Sciatic nerve (tissue), 2 donors: ENCODE measurements around the gene NT5DC2. TPM values are rescaled to one million over a fixed set of nuclear protein-coding genes. Genes with fewer than 3 reads are reported as not detected.

ENCODE experiments used
- ATAC-seq: fragments of 200-7000 bp; cut with Tn5 transposase; one replicate; pipeline ENCODE4 v1.9.1; 2020; ENCODE audit warnings: mild to moderate bottlenecking, moderate library complexity
- DNase-seq: peaks from one replicate; pipeline ENCODE4 v3.0.0-alpha.2; 2020; ENCODE audit warnings: low spot score
- intact Hi-C: fragments of 100-400 bp; cut with DNase I; formaldehyde crosslinking; loops from one replicate; pipeline ENCODE4 v1.14.2; 2022
- total RNA-seq: library from RNA; stranded (reverse); fragmentation: NEBNext Ultra II Directional; extraction: Animal tissue kit (Norgen Biotek cat#: 25700); gene quantifications from one replicate; pipeline ENCODE4 v1.2.1, GENCODE V29; 2021
- donor health status: DM: no; HTN: no; CAD: no.
- donor health status: DM: no; HTN: no; CAD: no.

NT5DC2 gene
- total RNA-seq, 1 donor from 2014 or later = 78.3 TPM

DNA sequence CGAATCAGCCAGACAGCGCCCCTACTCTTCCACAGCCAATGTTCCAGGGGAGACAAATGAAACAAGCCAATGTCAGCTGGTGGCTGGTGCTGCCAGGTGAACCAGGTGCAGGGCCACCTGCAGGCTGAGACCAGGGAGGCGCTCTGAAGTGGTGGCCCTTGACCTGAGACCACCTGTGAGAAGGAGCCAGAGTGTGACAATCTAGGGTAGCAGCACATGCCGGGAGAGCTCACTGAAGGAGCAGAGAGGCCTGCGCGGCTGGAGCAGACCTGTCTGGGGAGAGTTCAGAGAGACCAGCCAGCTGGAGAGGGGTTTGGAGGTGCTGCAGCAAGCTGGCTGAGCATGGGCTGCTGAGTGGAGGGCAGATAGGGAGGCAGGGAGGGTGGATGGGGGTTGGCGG, 39.2 kb downstream of the NT5DC2 start:
- DNase-seq (no peak), ATAC-seq (no peak)
- intact Hi-C loops = no loop called here

DNA sequence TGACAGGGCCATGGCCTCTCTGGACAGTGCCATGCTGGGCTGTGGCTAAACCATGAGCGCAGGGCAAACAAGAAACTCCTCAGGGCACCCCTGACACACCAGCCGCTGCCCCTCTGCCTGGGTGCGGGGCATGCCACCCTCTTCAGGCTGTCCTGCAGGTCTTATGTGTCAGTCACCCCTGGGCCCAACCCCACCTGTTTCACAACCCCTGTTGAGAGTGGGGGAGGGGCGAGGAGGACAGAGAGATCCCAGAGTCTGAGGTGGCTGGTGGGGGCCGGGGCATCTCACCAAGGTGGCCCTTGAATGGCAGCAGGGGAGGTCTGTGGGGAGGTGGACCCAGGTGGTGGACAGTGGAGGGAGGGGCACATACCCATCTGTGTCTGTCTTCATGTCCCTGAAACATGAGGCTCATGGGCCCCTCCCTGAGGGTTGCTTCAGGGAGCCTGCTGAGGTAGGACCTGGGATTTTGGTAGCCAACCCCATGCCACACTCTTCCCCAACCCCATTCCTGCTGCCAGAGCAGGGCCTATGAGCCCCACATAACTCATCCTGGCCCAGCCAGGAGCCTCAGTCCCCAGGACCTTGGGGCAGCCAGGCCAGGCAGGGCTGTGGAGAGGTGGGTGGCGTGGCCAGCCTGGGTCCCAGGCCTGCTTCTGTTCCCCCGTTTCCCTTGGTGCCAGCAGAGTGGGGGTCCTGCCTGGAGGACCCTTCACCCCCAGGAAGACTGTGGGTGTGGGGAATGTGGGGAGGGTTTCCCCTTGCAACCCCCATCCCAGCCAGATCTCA, 40.2 kb downstream of the NT5DC2 start:
- intact Hi-C loops = no loop called here
- no peak for ATAC-seq
- DNase-seq = no peak

DNA sequence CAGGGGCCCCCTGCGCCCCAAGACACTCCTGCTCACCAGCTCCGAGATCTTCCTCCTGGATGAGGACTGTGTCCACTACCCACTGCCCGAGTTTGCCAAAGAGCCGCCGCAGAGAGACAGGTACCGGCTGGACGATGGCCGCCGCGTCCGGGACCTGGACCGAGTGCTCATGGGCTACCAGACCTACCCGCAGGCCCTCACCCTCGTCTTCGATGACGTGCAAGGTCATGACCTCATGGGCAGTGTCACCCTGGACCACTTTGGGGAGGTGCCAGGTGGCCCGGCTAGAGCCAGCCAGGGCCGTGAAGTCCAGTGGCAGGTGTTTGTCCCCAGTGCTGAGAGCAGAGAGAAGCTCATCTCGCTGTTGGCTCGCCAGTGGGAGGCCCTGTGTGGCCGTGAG, 41.6 kb downstream of the NT5DC2 start:
- ATAC-seq (no peak), DNase-seq (no peak)
- intact Hi-C loops = no loop called here

DNA sequence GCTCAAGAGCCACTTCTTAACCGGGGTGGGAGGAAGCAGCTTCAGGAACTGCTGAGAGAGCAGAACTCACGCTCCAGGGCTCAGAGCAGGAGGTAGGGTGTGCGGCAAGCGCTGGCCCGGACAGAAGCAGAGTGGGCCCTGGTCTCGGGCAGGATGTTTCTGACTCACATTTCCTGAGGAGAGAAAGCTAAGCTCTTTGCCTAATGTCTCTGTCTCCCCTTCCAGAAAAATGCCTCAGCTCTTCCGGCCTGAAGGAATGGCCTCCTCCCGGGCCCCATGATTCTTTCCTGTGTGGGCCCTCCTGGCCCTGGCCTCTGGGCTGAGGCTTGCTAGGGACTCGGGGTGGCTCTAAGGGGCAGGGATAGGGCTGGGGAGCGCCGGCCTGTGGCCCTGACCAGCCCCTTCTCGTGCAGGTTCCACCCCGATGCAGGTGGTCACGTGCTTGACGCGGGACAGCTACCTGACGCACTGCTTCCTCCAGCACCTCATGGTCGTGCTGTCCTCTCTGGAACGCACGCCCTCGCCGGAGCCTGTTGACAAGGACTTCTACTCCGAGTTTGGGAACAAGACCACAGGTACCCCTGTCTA, 42.6 kb downstream of the NT5DC2 start:
- intact Hi-C loops = no loop called here
- ATAC-seq = peak; percentile 28
- DNase-seq = no peak

DNA sequence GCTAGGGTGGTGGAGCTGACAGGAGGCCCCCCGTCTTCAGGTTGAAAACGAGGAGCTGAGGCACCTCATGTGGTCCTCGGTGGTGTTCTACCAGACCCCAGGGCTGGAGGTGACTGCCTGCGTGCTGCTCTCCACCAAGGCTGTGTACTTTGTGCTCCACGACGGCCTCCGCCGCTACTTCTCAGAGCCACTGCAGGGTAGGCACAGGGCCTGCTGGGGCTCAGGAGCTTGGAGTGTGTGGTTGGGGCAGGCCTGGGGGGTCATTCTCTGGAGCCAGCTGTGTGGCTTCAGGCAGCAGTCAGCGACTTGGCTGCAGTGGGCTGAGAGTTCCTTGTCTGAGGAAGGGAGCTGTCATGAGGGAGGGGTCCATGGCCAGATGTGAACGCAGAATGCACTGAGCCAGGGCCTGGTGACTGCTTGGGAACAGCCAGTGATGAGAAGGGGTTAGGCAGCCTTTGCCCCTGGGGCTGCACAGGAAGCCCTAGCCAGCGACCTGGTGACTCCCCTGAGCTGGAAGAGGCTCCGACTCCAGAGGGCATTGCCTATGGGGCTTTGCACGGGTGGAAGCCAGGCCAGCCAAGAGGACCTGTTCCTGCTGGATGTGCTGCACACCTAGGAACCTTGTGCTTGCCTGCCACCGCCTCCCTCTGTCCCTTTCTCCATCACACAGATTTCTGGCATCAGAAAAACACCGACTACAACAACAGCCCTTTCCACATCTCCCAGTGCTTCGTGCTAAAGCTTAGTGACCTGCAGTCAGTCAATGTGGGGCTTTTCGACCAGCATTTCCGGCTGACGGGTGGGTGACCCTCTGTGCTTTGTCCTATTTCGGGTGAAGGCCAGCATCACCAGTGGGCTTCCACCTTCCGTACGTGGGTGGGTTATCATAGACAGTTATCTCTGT, 43.4 kb downstream of the NT5DC2 start:
- ATAC-seq = no peak
- intact Hi-C loops = no loop called here
- no peak for DNase-seq

DNA sequence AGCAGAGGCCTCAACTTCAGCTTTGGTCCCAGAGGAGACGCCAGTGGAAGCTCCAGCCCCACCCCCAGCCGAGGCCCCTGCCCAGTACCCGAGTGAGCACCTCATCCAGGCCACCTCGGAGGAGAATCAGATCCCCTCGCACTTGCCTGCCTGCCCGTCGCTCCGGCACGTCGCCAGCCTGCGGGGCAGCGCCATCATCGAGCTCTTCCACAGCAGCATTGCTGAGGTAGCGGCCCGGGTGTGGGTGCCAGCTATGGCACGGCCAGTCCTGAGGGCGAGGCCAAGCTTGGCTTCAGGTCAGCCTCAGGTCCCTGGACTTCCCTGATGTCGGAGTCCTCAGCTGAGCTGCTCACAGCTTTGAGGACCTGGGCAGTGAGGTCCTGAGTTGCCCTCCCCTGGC, 44.2 kb downstream of the NT5DC2 start:
- no peak for DNase-seq
- no peak for ATAC-seq
- intact Hi-C loops = no loop called here

DNA sequence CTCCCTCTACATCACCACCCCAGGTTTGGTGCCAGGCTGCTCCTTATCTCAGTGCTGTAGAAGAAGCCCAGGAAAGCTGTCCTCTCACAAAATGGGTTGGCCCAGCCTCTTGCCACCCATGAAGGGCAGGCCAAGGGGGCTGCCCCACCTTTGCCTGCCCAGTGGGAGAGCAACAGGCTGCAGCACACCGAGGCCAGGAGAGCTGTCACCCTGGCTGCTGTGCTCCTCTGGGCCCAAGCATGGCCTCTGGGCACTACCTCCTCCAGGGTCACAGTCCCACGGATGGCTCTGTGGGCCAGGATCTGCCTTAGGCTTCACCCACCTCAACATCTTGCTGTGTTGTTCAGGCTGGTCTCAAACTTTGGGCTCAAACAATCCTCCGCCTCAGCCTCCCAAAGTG, 44.9 kb downstream of the NT5DC2 start:
- ATAC-seq (no peak), DNase-seq (no peak)
- intact Hi-C loops = no loop called here

DNA sequence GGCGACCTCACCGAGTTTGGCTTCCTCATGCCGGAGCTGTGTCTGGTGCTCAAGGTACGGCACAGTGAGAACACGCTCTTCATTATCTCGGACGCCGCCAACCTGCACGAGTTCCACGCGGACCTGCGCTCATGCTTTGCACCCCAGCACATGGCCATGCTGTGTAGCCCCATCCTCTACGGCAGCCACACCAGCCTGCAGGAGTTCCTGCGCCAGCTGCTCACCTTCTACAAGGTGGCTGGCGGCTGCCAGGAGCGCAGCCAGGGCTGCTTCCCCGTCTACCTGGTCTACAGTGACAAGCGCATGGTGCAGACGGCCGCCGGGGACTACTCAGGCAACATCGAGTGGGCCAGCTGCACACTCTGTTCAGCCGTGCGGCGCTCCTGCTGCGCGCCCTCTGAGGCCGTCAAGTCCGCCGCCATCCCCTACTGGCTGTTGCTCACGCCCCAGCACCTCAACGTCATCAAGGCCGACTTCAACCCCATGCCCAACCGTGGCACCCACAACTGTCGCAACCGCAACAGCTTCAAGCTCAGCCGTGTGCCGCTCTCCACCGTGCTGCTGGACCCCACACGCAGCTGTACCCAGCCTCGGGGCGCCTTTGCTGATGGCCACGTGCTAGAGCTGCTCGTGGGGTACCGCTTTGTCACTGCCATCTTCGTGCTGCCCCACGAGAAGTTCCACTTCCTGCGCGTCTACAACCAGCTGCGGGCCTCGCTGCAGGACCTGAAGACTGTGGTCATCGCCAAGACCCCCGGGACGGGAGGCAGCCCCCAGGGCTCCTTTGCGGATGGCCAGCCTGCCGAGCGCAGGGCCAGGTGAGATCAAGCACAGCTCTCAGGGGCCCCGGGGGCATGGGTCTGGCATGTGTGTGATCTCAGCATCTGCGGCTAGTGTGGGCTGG, 45.6 kb downstream of the NT5DC2 start:
- no peak for DNase-seq
- intact Hi-C loops = no loop called here

DNA sequence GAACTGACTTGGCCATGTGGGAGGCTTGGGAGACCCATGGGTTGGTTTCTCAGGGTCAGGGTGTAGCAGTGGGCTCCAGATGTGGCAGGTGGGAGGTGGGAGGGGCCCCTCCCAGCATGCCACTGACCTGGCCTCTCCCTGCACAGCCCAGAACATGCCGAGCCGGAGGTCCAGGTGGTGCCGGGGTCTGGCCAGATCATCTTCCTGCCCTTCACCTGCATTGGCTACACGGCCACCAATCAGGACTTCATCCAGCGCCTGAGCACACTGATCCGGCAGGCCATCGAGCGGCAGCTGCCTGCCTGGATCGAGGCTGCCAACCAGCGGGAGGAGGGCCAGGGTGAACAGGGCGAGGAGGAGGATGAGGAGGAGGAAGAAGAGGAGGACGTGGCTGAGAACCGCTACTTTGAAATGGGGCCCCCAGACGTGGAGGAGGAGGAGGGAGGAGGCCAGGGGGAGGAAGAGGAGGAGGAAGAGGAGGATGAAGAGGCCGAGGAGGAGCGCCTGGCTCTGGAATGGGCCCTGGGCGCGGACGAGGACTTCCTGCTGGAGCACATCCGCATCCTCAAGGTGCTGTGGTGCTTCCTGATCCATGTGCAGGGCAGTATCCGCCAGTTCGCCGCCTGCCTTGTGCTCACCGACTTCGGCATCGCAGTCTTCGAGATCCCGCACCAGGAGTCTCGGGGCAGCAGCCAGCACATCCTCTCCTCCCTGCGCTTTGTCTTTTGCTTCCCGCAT, 46.4 kb downstream of the NT5DC2 start:
- ATAC-seq = no peak
- no peak for DNase-seq
- intact Hi-C loops = no loop called here

More for the DNA sequence above, 45.6 kb downstream of the NT5DC2 start:
- no peak for ATAC-seq

DNA sequence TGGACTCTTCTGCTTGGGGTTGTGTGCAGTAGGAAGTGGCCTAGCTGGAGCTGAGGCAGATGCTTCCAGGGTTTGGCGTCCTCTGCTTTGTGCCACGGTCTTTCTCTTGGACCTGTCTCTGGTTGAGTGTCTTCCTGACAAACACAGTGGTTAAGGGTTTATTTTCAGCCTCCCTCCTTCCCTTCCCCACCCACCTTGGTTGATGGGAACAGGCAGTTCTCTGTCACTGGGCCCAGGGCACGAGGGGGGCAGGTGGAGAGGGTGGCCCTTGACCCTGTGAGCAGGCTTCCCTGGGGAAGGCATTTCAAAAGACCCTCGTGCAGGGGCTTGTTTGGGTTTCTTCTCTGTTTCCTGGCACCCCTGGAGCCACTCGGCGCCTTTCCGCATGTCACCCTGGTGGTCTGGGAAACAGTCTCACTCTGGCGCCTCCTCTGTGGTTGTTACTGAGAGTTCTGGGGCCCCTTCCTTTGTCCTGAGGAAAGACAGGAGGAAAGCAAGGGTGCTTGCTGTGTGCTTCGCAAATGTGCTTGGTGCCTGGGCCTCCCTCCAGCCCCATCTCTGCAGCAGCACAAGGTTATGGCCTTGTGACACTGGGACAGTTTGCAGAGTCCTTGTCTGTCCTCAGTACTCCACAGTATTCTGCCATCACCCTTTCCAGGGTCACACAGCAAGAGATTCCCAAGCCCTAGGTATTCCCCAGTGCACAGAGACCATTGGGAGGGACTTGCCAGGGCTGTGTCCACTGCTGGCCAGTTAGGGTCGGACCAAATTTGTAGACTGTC, 48.8 kb downstream of the NT5DC2 start:
- no peak for DNase-seq
- intact Hi-C loops = no loop called here
- ATAC-seq = peak; percentile 8

DNA sequence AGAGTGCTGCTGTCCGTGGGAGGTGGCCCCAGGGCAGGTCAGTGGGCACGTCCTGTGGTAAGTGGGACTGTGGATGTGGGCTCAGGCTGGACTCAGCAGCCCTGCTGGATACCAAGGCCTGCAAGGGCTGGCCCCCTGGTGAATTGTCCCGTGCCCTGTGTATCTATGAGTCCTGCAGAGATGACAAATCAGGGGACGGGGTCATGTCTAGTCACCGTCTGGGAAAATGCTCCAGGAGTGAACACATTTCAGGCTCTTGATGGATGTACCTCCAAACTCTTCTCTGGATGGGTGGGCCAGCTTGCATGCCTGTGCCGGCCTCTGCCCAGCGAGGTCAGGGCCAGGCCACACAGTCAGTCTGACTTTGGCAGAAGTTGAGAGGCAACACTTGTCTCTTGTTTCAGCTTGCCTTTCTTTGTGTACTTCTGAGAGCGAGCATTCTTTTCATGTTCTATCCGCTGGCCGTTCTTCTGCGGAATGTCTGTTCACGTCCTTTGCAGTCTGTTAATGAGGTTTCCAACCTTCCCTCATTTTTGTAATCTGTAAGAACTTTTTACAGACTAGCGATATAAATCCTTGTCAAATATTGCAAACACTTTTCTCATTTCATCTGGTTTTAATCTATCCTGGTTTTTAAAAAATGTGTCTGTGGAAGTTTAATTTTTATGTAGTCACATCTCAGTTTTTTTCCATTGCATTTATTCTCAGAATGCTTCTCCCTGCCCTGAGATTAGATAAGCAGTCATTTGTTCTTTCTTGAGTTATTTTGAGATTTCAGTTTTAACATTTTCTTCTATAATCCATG, 49.9 kb downstream of the NT5DC2 start:
- no peak for DNase-seq
- intact Hi-C loops = no loop called here
- ATAC-seq = peak; percentile 44

DNA sequence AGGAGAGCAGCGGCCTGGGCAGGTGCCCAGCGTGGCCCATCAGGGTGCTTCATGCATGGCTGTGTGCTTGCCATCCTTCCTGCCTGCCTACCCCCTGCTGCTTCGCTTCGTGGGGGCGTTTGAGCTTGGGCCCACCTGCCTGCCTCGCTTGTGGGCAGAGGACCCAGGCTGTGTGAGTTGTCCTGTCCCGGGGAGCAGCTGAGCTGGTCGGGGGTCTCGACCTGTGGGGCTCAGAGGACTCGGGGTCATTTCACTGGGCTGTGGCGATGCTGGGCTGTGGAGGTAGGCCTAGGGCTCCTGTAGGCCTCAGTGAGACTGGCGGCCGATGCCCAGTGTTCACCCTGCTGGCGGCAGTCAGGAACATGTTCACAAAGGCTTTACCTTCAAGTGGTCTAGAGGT, 50.6 kb downstream of the NT5DC2 start:
- ATAC-seq (no peak), DNase-seq (no peak)
- intact Hi-C loops = no loop called here

DNA sequence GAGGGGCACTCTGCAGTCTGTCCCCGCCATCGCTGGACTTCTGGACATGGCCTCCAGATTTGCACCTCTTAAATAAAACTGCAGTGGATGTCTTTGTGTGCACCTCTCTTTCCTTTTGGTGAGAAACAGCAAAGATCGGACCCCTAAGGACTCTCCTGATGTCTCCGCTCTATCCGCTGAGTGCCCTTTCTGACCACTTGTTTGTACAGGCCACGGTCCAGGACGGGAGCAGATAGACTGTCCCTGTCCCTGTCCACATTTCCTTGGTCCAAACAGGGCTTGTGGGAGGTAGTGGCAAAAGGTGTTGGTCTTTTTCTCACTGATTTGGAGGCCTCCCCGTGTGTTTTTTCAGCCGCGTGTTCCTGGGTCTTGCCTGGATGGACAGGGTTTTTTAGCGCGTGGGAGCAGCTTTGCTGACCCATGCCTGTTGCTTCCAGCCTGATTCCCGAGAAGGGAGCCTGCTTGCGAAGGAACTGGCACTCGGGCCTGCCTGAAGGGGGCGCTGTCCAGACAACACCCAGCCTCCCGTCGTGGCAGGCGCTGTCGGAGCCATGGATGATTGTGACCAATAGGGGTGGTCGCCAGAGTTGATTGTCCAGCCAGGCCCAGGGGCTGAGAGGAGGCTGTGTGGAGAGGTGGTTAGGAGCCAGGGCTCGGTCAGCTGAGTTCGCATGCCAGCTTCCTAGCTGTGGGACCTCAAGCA, 51.7 kb downstream of the NT5DC2 start:
- intact Hi-C loops = no loop called here
- DNase-seq = no peak
- no peak for ATAC-seq

DNA sequence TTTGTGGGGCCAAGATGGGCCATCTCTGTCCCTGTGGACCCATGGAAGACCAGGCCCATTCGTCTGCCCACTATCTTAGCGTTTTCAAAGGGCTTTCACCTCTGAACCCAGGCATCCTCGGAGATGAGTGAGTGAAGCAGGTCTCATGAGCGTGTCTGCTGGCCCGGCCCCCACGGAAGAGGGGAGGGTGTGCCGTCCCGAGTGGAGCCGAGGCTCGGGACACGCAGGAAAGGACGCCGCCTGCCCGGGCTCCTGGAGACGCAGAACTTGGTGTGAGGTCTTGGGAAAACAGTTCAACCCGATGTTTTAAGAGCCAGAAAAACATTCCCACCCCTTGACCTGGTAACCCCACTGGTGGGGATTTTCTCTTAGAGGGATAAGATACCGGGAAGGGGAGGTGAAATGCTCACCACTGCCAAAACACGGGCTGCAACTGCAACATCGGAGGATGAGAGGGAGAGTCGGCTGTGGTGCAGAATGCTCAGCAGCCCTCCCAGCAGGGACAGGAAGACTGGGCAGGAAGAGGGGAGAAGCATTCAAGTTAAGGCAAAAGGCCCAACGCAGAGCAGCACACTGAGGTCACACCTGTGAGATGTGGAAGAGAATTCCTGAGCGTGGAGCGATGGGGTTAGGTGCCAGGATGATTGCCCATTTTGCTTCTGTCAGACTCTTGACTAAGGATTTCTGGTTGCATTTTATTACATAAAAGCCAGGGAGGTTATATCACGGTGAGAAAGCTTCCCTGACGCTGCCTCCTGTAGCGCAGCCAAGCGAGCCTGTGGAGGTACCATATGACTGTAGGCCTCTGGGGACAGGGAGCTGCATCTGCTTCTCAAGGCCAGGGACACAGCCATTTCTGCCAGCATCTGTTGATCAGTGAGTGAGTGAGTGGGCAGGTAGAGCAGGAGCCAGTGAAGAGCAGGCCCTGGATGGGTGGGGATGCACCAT, 52.6 kb downstream of the NT5DC2 start:
- ATAC-seq (peak; percentile 63), DNase-seq (no peak)
- intact Hi-C loops = no loop called here

DNA sequence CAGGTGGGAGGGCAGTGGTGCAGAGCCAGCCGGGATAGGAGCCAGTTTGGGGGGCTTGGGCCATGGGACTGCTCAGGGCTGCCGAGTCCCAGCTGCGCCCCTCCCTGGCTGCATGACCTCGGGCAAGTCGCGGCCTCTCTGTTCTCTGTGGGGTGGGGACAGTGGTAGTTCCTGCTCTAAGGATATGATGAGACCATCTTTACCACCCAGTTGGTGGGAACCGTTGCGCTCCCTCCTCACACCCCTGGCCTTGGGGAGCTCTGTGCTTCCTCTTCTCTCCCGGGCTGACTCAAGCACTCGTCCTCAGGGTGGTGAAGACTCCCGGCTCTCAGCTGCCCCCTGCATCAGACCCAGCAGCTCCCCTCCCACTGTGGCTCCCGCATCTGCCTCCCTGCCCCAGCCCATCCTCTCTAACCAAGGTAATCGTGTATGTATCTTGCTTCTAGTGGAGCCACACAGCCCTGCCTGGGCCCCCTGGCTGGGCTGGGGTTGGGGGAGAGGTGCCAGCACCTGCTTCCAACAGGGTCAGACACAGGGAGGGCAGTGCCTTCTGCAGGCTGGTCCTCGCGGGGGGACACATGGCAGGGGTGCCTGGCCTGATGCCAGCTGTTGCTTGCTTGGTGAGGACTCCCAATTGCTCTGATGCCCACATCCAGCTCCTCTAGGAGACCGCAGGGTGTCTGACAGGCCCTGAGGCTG, 53.6 kb downstream of the NT5DC2 start:
- ATAC-seq (no peak), DNase-seq (no peak)
- intact Hi-C loops = no loop called here
